ENCODE results near the gene CABP7.

- TF ChIP-seq ZNF274 (IDR thresholded peaks at IDR 0.05; ENCODE audit: low read depth, low read length) (no peak), YY1 (IDR thresholded peaks at IDR 0.05; ENCODE audit: insufficient read depth, insufficient read length) (no peak)
These were observed 15.6 kb downstream of the CABP7 start for GRCh38 chr22:29735416-29735815.

Measured in NT2/D1 (cell line).